ENCODE data around the gene PCBD1. TPM values are rescaled to one million over a fixed set of nuclear protein-coding genes. Genes with fewer than 3 reads are reported as not detected.

The PCBD1 gene
- total and polyA plus RNA-seq, 9 donors: 62.8 to 82.7 (median 75.5) TPM

- Histone ChIP-seq H3K27me3 (ENCODE audit: control insufficient read depth, insufficient read depth, low read length) (no peaks in the 10 kb centered on the region), H3K27ac (ENCODE audit: low read length) (no peak overlapping the region), H3K4me3 (ENCODE audit: low read length) (no peak overlapping the region), H3K36me3 (ENCODE audit: control insufficient read depth, insufficient read depth, low read length) (peaks cover 6% of the 10 kb centered on the region), H3K9me3 (replicated peaks; ENCODE audit: control insufficient read depth, low read depth, low read length) (peaks cover 2% of the 10 kb centered on the region), H3K4me1 (ENCODE audit: control insufficient read depth, insufficient read depth, low read length) (peaks cover 4% of the 10 kb centered on the region)
- no peak for DNase-seq
- 83% methylated on average over 1 of the region's 2 CpGs for whole genome bisulfite sequencing (ENCODE audit: insufficient coverage)
These were observed 52.0 kb downstream of the PCBD1 start for GRCh38 chr10:70836319-70836718.

- Histone ChIP-seq H3K36me3 (ENCODE audit: control insufficient read depth, insufficient read depth, low read length) (peaks cover 8% of the 10 kb centered on the region), H3K9me3 (replicated peaks; ENCODE audit: control insufficient read depth, low read depth, low read length) (peaks cover 2% of the 10 kb centered on the region), H3K27ac (ENCODE audit: low read length) (no peak overlapping the region), H3K4me1 (ENCODE audit: control insufficient read depth, insufficient read depth, low read length) (peaks cover 9% of the 10 kb centered on the region), H3K4me3 (ENCODE audit: low read length) (no peak overlapping the region), H3K27me3 (ENCODE audit: control insufficient read depth, insufficient read depth, low read length) (no peaks in the 10 kb centered on the region)
- no peak for DNase-seq
- 80% methylated on average over 4 of the region's 7 CpGs for WGBS (ENCODE audit: insufficient coverage)
These were observed 53.8 kb downstream of the PCBD1 start for GRCh38 chr10:70834441-70835151.

- no peak overlapping the region for H3K4me3 ChIP-seq (ENCODE audit: low read length)
- 77% methylated on average over 3 of the region's 5 CpGs for WGBS (ENCODE audit: insufficient coverage)
These were observed 54.3 kb downstream of the PCBD1 start for GRCh38 chr10:70834021-70834420.

GRCh38 chr10:70833601-70834000 is 54.8 kb downstream of the PCBD1 start:
- WGBS (ENCODE audit: insufficient coverage): 70% methylated on average over 2 of the region's 2 CpGs
- Histone ChIP-seq H3K27me3 (ENCODE audit: control insufficient read depth, insufficient read depth, low read length) (no peaks in the 10 kb centered on the region), H3K27ac (ENCODE audit: low read length) (no peak overlapping the region), H3K4me1 (ENCODE audit: control insufficient read depth, insufficient read depth, low read length) (peaks cover 13% of the 10 kb centered on the region), H3K36me3 (ENCODE audit: control insufficient read depth, insufficient read depth, low read length) (peaks cover 8% of the 10 kb centered on the region), H3K9me3 (replicated peaks; ENCODE audit: control insufficient read depth, low read depth, low read length) (peaks cover 2% of the 10 kb centered on the region), H3K4me3 (ENCODE audit: low read length) (no peak overlapping the region)
- DNase-seq: no peak

More at GRCh38 chr10:70834021-70834420, 54.3 kb downstream of the PCBD1 start:
- peaks cover 8% of the 10 kb centered on the region for H3K36me3 ChIP-seq (ENCODE audit: control insufficient read depth, insufficient read depth, low read length)
- H3K27me3 ChIP-seq (ENCODE audit: control insufficient read depth, insufficient read depth, low read length): no peaks in the 10 kb centered on the region
- peaks cover 10% of the 10 kb centered on the region for H3K4me1 ChIP-seq (ENCODE audit: control insufficient read depth, insufficient read depth, low read length)
- H3K9me3 ChIP-seq (replicated peaks; ENCODE audit: control insufficient read depth, low read depth, low read length): peaks cover 2% of the 10 kb centered on the region
- no peak for DNase-seq
- no peak overlapping the region for H3K27ac ChIP-seq (ENCODE audit: low read length)

Other genes starting within 250 kb of the PCBD1 start
- 12.5 TPM for gene ADAMTS14, start 216.1 kb downstream of the PCBD1 start, total RNA-seq
- gene ADAMTS14, start 216.1 kb downstream of the PCBD1 start, polyA plus RNA-seq (ENCODE audit: insufficient read depth in 1 of 8, insufficient read length in 8 of 8, low replicate concordance in 1 of 8): 10 to 100 TPM; 15.5 to 30.0 (median 21.7) TPM
- not detected for gene TBATA, start 103.2 kb downstream of the PCBD1 start, total RNA-seq
- gene TBATA, start 103.2 kb downstream of the PCBD1 start, polyA plus RNA-seq (ENCODE audit: insufficient read depth in 1 of 8, insufficient read length in 8 of 8, low replicate concordance in 1 of 8): under 1 TPM in 3 of 8 donors, not detected in 5; 0.08 to 0.21 (median 0.09) TPM
- gene SGPL1, start 72.6 kb downstream of the PCBD1 start, total RNA-seq: 17.4 TPM
- 10 to 100 TPM; 21.7 to 29.1 (median 23.9) TPM for gene SGPL1, start 72.6 kb downstream of the PCBD1 start, polyA plus RNA-seq (ENCODE audit: insufficient read depth in 1 of 8, insufficient read length in 8 of 8, low replicate concordance in 1 of 8)

Measured in muscle of leg (tissue), 11 donors.